DND-41 (cell line): ENCODE measurements around the gene GRM7.

Experiments
- ATAC-seq: fragments of 200-7000 bp; cut with Tn5 transposase; 3 replicates; pipeline ENCODE4 v1.9.1; 2021; ENCODE audit warnings: low read depth; ENCODE audit not compliant: insufficient read depth
- DNase-seq: peaks from one replicate; pipeline ENCODE4 v3.0.0-alpha.2; 2020
- H2AFZ ChIP-seq: 2 replicates; pipeline ENCODE4 v1.6.0; 2012; ENCODE audit warnings: low read depth, low read length
- H3K27ac ChIP-seq: 2 replicates; pipeline ENCODE4 v1.5.1; 2012; ENCODE audit warnings: low read length, inconsistent platforms
- H3K27me3 ChIP-seq: fragments of 200-600 bp; sonication (generic); 2 replicates; pipeline ENCODE4 v1.6.0; 2012; ENCODE audit warnings: low read length, mild to moderate bottlenecking, inconsistent platforms; ENCODE audit not compliant: insufficient read depth, poor library complexity
- H3K36me3 ChIP-seq: 2 replicates; pipeline ENCODE4 v1.5.1; 2012; ENCODE audit warnings: low read length, inconsistent platforms; ENCODE audit not compliant: insufficient read depth
- H3K4me1 ChIP-seq: 2 replicates; pipeline ENCODE4 v1.5.1; 2012; ENCODE audit warnings: mild to moderate bottlenecking, low read length; ENCODE audit not compliant: insufficient read depth
- H3K4me2 ChIP-seq: 2 replicates; pipeline ENCODE4 v1.6.0; 2012; ENCODE audit warnings: mild to moderate bottlenecking, moderate library complexity, low read length, inconsistent platforms; ENCODE audit not compliant: insufficient read depth
- H3K4me3 ChIP-seq, 2 experiments: fragments of 200-600 bp in 1 of 2; shearing (Covaris generic) in 1 of 2; 2 replicates each; pipeline ENCODE4 v1.5.1; 2012 to 2016; ENCODE audit warnings: inconsistent platforms in 2 of 2, low read length in 2 of 2, mild to moderate bottlenecking in 2 of 2, low read depth in 1 of 2, moderate library complexity in 1 of 2
- H3K79me2 ChIP-seq: 2 replicates; pipeline ENCODE4 v1.6.0; 2012; ENCODE audit warnings: low read length, inconsistent platforms; ENCODE audit not compliant: insufficient read depth
- H3K9ac ChIP-seq: 2 replicates; pipeline ENCODE4 v1.6.0; 2012; ENCODE audit warnings: low read depth, mild to moderate bottlenecking, inconsistent platforms, low read length, moderate library complexity
- H3K9me3 ChIP-seq: 2 replicates; pipeline ENCODE4 v1.5.1; 2012; ENCODE audit warnings: low read length, moderate library complexity, mild to moderate bottlenecking, inconsistent platforms; ENCODE audit not compliant: insufficient read depth, severe bottlenecking
- H4K20me1 ChIP-seq: 2 replicates; pipeline ENCODE4 v1.6.0; 2012; ENCODE audit warnings: low read length; ENCODE audit not compliant: insufficient read depth
- CTCF ChIP-seq: IDR thresholded peaks from 2 replicates; pipeline ENCODE4 v1.5.1; 2012; ENCODE audit warnings: borderline replicate concordance, low read length, moderate library complexity, mild to moderate bottlenecking; ENCODE audit not compliant: poor library complexity, severe bottlenecking; ENCODE audit errors: extremely low read depth
- EZH2 ChIP-seq: IDR thresholded peaks from 3 replicates; pipeline ENCODE4 v1.6.1; 2012; ENCODE audit warnings: borderline replicate concordance, low read depth, mild to moderate bottlenecking, moderate library complexity, low read length, inconsistent platforms; ENCODE audit not compliant: severe bottlenecking

GRM7 gene

GRCh38 chr3:7637694-7638093 is 776.8 kb downstream of the GRM7 start:
- Histone ChIP-seq H3K27me3 (no peaks in the 10 kb centered on the region), H3K9me3 (no peaks in the 10 kb centered on the region), H3K4me3 (no peak overlapping the region), H3K4me2 (no peak overlapping the region), H2AFZ (no peak overlapping the region), H3K4me1 (no peaks in the 10 kb centered on the region), H3K9ac (no peak overlapping the region), H3K79me2 (no peaks in the 10 kb centered on the region), H4K20me1 (no peaks in the 10 kb centered on the region), H3K27ac (no peak overlapping the region), H3K36me3 (no peaks in the 10 kb centered on the region)
- TF ChIP-seq EZH2 (no peak), CTCF (no peak)
- DNase-seq, result no peak
- ATAC-seq, result no peak

- DNase-seq (no peak), ATAC-seq (no peak)
- Histone ChIP-seq H3K27me3 (no peaks in the 10 kb centered on the region), H3K9ac (no peak overlapping the region), H3K9me3 (no peaks in the 10 kb centered on the region), H3K4me2 (no peak overlapping the region), H3K27ac (no peak overlapping the region), H3K4me3 (no peak overlapping the region), H2AFZ (no peak overlapping the region), H3K79me2 (no peaks in the 10 kb centered on the region), H3K4me1 (no peaks in the 10 kb centered on the region), H4K20me1 (no peaks in the 10 kb centered on the region), H3K36me3 (no peaks in the 10 kb centered on the region)
- no peak for TF ChIP-seq CTCF
- TF ChIP-seq EZH2, result no peak
These were observed 777.2 kb downstream of the GRM7 start for GRCh38 chr3:7638103-7638502.

- H3K9me3 ChIP-seq, result no peaks in the 10 kb centered on the region
- no peaks in the 10 kb centered on the region for H3K4me1 ChIP-seq
- H2AFZ ChIP-seq, result no peak overlapping the region
- no peaks in the 10 kb centered on the region for H4K20me1 ChIP-seq
- no peaks in the 10 kb centered on the region for H3K79me2 ChIP-seq
- H3K27me3 ChIP-seq, result no peaks in the 10 kb centered on the region
- DNase-seq (no peak), ATAC-seq (no peak)
- H3K36me3 ChIP-seq, result no peaks in the 10 kb centered on the region
- no peak overlapping the region for H3K4me3 ChIP-seq
- H3K9ac ChIP-seq, result no peak overlapping the region
- TF ChIP-seq EZH2 (no peak), CTCF (no peak)
- H3K27ac ChIP-seq, result no peak overlapping the region
- no peak overlapping the region for H3K4me2 ChIP-seq
These were observed 779.9 kb downstream of the GRM7 start for GRCh38 chr3:7640787-7641186.

- ATAC-seq (no peak), DNase-seq (no peak)
- Histone ChIP-seq H3K27ac (no peak overlapping the region), H3K4me1 (no peaks in the 10 kb centered on the region), H3K36me3 (no peaks in the 10 kb centered on the region), H2AFZ (no peak overlapping the region), H3K9ac (no peak overlapping the region), H3K4me2 (no peak overlapping the region), H4K20me1 (no peaks in the 10 kb centered on the region), H3K27me3 (no peaks in the 10 kb centered on the region), H3K4me3 (no peak overlapping the region), H3K9me3 (no peaks in the 10 kb centered on the region), H3K79me2 (no peaks in the 10 kb centered on the region)
- TF ChIP-seq EZH2, result no peak
- no peak for TF ChIP-seq CTCF
These were observed 785.9 kb downstream of the GRM7 start for GRCh38 chr3:7646851-7647250.
